Tibial nerve (tissue), 4 donors: ENCODE measurements around the gene TTC33. TPM values are rescaled to one million over a fixed set of nuclear protein-coding genes. Genes with fewer than 3 reads are reported as not detected.
"Not testable (repeated sequence)": the region's sequence is repeated elsewhere in the genome, so short reads cannot be mapped to it uniquely, and the experiment has no call there.

Experiments
- DNase-seq, 2 donors: peaks; one replicate each; pipeline ENCODE4 v3.0.0-alpha.2; 2019; ENCODE audit warnings: low spot score in 2 of 2
- H3K27ac ChIP-seq, 4 donors: fragments of 200-600 bp; sonication (generic) in 3 of 4; one replicate each; pipeline ENCODE4 v1.5.1; 2017 to 2019; ENCODE audit warnings: mild to moderate bottlenecking in 1 of 4
- H3K27me3 ChIP-seq, 2 donors: fragments of 200-600 bp; sonication (generic) in 1 of 2; one replicate each; pipeline versions ENCODE4 v1.5.1 to v1.6.0; 2017 to 2019
- H3K36me3 ChIP-seq, 3 donors: fragments of 200-600 bp; sonication (generic); one replicate each; pipeline ENCODE4 v1.5.1; 2018 to 2019
- H3K4me1 ChIP-seq, 4 donors: fragments of 200-600 bp; sonication (generic) in 3 of 4; one replicate each; pipeline ENCODE4 v1.5.1; 2017 to 2019
- H3K4me3 ChIP-seq, 4 donors: fragments of 200-600 bp; sonication (generic) in 3 of 4; one replicate each; pipeline ENCODE4 v1.5.1; 2017 to 2019; ENCODE audit warnings: mild to moderate bottlenecking in 1 of 4, moderate library complexity in 1 of 4
- H3K9me3 ChIP-seq, 4 donors: fragments of 200-600 bp; sonication (generic) in 3 of 4; one replicate each; pipeline ENCODE4 v1.5.1; 2017 to 2019
- CTCF ChIP-seq, 5 experiments: fragments of 200-600 bp in 3 of 5; fragments of 450-650 bp in 2 of 5; sonication (generic) in 3 of 5; IDR thresholded peaks; one replicate each; pipeline ENCODE4 v1.5.1; 2016 to 2019; ENCODE audit warnings: antibody characterized with exemption in 5 of 5, mild to moderate bottlenecking in 3 of 5, moderate library complexity in 2 of 5
- EP300 ChIP-seq, 2 donors: sonication (generic); formaldehyde crosslinking; IDR thresholded peaks; one replicate each; pipeline ENCODE4 v1.6.1; 2017; ENCODE audit warnings: antibody characterized with exemption in 2 of 2, mild to moderate bottlenecking in 1 of 2
- POLR2A ChIP-seq, 2 donors: fragments of 450-650 bp; IDR thresholded peaks; one replicate each; pipeline ENCODE4 v1.6.1; 2017; ENCODE audit warnings: antibody characterized with exemption in 2 of 2, mild to moderate bottlenecking in 2 of 2, moderate library complexity in 2 of 2
- WGBS, 2 donors: methylation state at CpG; one replicate each; pipeline ENCODE4 v1.1.5; 2018; 5-methylcytosine and 5-hydroxymethylcytosine counted together
- total RNA-seq, 4 donors: library from RNA; depleted of rRNA; stranded (reverse); fragments of >200 nt; gene quantifications; one replicate each; pipeline ENCODE4 v1.1.0, GENCODE V29; 2016

The TTC33 gene
- total RNA-seq, 4 donors from 2014 or later, result 11.4 to 27.1 (median 19.9) TPM

GRCh38 chr5:40568548-40568947 is 187.2 kb downstream of the TTC33 start:
- Histone ChIP-seq H3K4me1 (no peaks in the 10 kb centered on the region), H3K9me3 (no peaks in the 10 kb centered on the region), H3K36me3 (no peaks in the 10 kb centered on the region), H3K27me3 (no peaks in the 10 kb centered on the region), H3K4me3 (no peak overlapping the region), H3K27ac (no peak overlapping the region)
- TF ChIP-seq POLR2A (IDR thresholded peaks at IDR 0.05) (no peak), EP300 (IDR thresholded peaks at IDR 0.05) (no peak), CTCF (IDR thresholded peaks at IDR 0.05) (no peak)
- WGBS, 2 donors, result 37 to 46% methylated on average over 1 of the region's 1 CpG
- DNase-seq, result no peak

GRCh38 chr5:40563173-40563572 is 192.6 kb downstream of the TTC33 start:
- not testable (repeated sequence) for H3K36me3 ChIP-seq, DNase-seq, H3K9me3 ChIP-seq, H3K4me3 ChIP-seq, H3K27ac ChIP-seq, H3K27me3 ChIP-seq, H3K4me1 ChIP-seq

GRCh38 chr5:40560474-40561110 is 195.2 kb downstream of the TTC33 start:
- no peaks in the 10 kb centered on the region for H3K36me3 ChIP-seq
- no peaks in the 10 kb centered on the region for H3K27me3 ChIP-seq
- no peak for TF ChIP-seq POLR2A (IDR thresholded peaks at IDR 0.05)
- TF ChIP-seq CTCF (IDR thresholded peaks at IDR 0.05), result no peak
- no peak for TF ChIP-seq EP300 (IDR thresholded peaks at IDR 0.05)
- no peaks in the 10 kb centered on the region for H3K9me3 ChIP-seq
- no peak for DNase-seq
- H3K4me1 ChIP-seq, result no peaks in the 10 kb centered on the region
- no peak overlapping the region for H3K4me3 ChIP-seq
- WGBS, 2 donors, result 61 to 63% methylated on average over 4 of the region's 4 CpGs
- H3K27ac ChIP-seq, result no peak overlapping the region

GRCh38 chr5:40559306-40559705 is 196.5 kb downstream of the TTC33 start:
- no peak for TF ChIP-seq POLR2A (IDR thresholded peaks at IDR 0.05)
- TF ChIP-seq CTCF (IDR thresholded peaks at IDR 0.05), result no peak
- TF ChIP-seq EP300 (IDR thresholded peaks at IDR 0.05), result no peak
- Histone ChIP-seq H3K27ac (no peak overlapping the region), H3K4me1 (no peaks in the 10 kb centered on the region), H3K4me3 (no peak overlapping the region), H3K9me3 (no peaks in the 10 kb centered on the region), H3K27me3 (no peaks in the 10 kb centered on the region), H3K36me3 (no peaks in the 10 kb centered on the region)
- DNase-seq, result no peak

GRCh38 chr5:40557501-40557900 is 198.3 kb downstream of the TTC33 start:
- Histone ChIP-seq H3K27me3 (no peaks in the 10 kb centered on the region), H3K36me3 (no peaks in the 10 kb centered on the region), H3K27ac (no peak overlapping the region), H3K4me1 (no peaks in the 10 kb centered on the region), H3K4me3 (no peak overlapping the region), H3K9me3 (no peaks in the 10 kb centered on the region)
- no peak for DNase-seq
- 54 to 64% methylated on average over 1 of the region's 1 CpG for WGBS, 2 donors
- TF ChIP-seq CTCF (IDR thresholded peaks at IDR 0.05), result no peak
- TF ChIP-seq POLR2A (IDR thresholded peaks at IDR 0.05), result no peak
- TF ChIP-seq EP300 (IDR thresholded peaks at IDR 0.05), result no peak

- TF ChIP-seq EP300 (IDR thresholded peaks at IDR 0.05), result no peak
- no peak for TF ChIP-seq POLR2A (IDR thresholded peaks at IDR 0.05)
- TF ChIP-seq CTCF (IDR thresholded peaks at IDR 0.05), result no peak
- no peaks in the 10 kb centered on the region for H3K9me3 ChIP-seq
- no peaks in the 10 kb centered on the region for H3K27me3 ChIP-seq
- H3K36me3 ChIP-seq, result no peaks in the 10 kb centered on the region
- no peaks in the 10 kb centered on the region for H3K4me1 ChIP-seq
- no peak overlapping the region for H3K27ac ChIP-seq
- no peak overlapping the region for H3K4me3 ChIP-seq
- DNase-seq, result no peak
These were observed 198.9 kb downstream of the TTC33 start for GRCh38 chr5:40556811-40557210.
